H1 (cell line): ENCODE data around the gene AMPH.

Source experiments
- ATF2 ChIP-seq: IDR thresholded peaks from 2 replicates; pipeline ENCODE4 v1.6.1; 2012; ENCODE audit warnings: low read length, inconsistent platforms
- CTCF ChIP-seq, 3 experiments: IDR thresholded peaks; 1 replicate in 2 of 3; 2 replicates in 1 of 3; pipeline versions ENCODE4 v1.5.1 to v1.6.1; 2011; ENCODE audit warnings: low read length in 3 of 3, mild to moderate bottlenecking in 3 of 3, inconsistent platforms in 2 of 3, low read depth in 1 of 3, moderate library complexity in 1 of 3; ENCODE audit not compliant: insufficient read depth in 1 of 3; ENCODE audit errors: control extremely low read depth in 1 of 3
- GABPA ChIP-seq: IDR thresholded peaks from 2 replicates; pipeline ENCODE4 v1.6.1; 2011; ENCODE audit warnings: mild to moderate bottlenecking, low read length, moderate library complexity, borderline replicate concordance; ENCODE audit not compliant: insufficient read depth
- MAX ChIP-seq: IDR thresholded peaks from 2 replicates; pipeline ENCODE4 v1.6.1; 2012; ENCODE audit warnings: inconsistent platforms
- POLR2AphosphoS5 ChIP-seq: IDR thresholded peaks from 2 replicates; pipeline ENCODE4 v1.6.1; 2011; ENCODE audit warnings: low read depth, low read length
- SIN3A ChIP-seq, 2 experiments: IDR thresholded peaks in 1 of 2; conservative IDR thresholded peaks in 1 of 2; 2 replicates each; pipeline ENCODE4 v1.6.1; 2011 to 2012; ENCODE audit warnings: low read length in 2 of 2, improper control_type of control experiment in 1 of 2, low read depth in 1 of 2, mild to moderate bottlenecking in 1 of 2
- TAF1 ChIP-seq: IDR thresholded peaks from 2 replicates; pipeline ENCODE4 v1.6.1; 2011; ENCODE audit warnings: mild to moderate bottlenecking, low read depth, low read length

GRCh38 chr7:38565289-38565688, 65.9 kb downstream of the AMPH start:
- no peak for TF ChIP-seq POLR2AphosphoS5
- TF ChIP-seq CTCF (IDR thresholded peaks at IDR 0.05; ENCODE audit: control extremely low read depth in 1 of 3, insufficient read depth in 1 of 3, low read depth in 1 of 3, low read length in 3 of 3): no peak
- no peak for TF ChIP-seq MAX
- no peak for TF ChIP-seq ATF2
- no peak for TF ChIP-seq TAF1
- no peak for TF ChIP-seq SIN3A (conservative IDR thresholded peaks at IDR 0.05 in 1 of 2, IDR thresholded peaks at IDR 0.05 in 1 of 2; ENCODE audit: low read depth in 1 of 2, low read length in 2 of 2)
- TF ChIP-seq GABPA: no peak
